ENCODE measurements around the gene AQP12A. TPM values are rescaled to one million over a fixed set of nuclear protein-coding genes. Genes with fewer than 3 reads are reported as not detected.

The AQP12A gene
- total and polyA plus RNA-seq, 2 donors (not counting 1 experiment from before 2014, with no cell fraction given): not detected

DNA sequence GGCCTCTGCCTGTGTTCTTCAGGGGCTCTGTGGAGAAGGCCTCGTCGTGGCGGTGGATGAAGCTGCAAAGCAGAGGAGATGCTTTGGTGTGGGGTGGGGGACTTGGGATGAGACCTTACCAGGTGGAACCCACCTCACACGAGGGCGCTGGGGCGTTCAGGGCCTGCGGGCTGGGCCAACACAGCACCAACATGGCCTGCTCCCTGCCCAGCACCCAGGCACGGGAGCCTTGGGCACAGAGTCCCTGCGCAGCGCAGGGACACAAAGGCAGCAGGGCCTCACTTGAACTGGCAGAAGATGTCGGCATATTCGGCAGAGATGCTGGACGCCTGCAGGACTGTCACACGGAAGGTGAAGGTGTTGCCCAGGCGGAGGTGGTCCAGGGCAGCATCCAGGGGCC is 53.8 kb downstream of the AQP12A start:
- H3K36me3 ChIP-seq (replicated peaks in 1 of 2; ENCODE audit: control extremely low read depth in 1 of 2, control insufficient read depth in 1 of 2, extremely low read depth in 1 of 2, insufficient read depth in 2 of 2, low read length in 1 of 2): no peaks in the 10 kb centered on the region
- ATAC-seq (ENCODE audit: low read depth): no peak
- no peaks in the 10 kb centered on the region for H3K27me3 ChIP-seq (replicated peaks in 1 of 4; ENCODE audit: control extremely low read depth in 1 of 4, control insufficient read depth in 3 of 4, insufficient read depth in 4 of 4, low read length in 3 of 4)
- H3K27ac ChIP-seq (ENCODE audit: low read length in 2 of 2): no peak overlapping the region
- Mint-ChIP-seq H3K27ac (no peak overlapping the region), H3K27me3 (no peaks in the 10 kb centered on the region), H3K4me3 (no peak overlapping the region), H3K9me3 (ENCODE audit: insufficient read depth) (no peaks in the 10 kb centered on the region), H3K4me1 (no peaks in the 10 kb centered on the region)
- WGBS (ENCODE audit: insufficient coverage): 92% methylated on average over 15 of the region's 15 CpGs
- intact Hi-C loops (cut with micrococcal nuclease): no loop called here
- no peaks in the 10 kb centered on the region for H3K4me1 ChIP-seq (ENCODE audit: control insufficient read depth in 2 of 2, insufficient read depth in 2 of 2, low read length in 2 of 2)
- no peaks in the 10 kb centered on the region for H3K9me3 ChIP-seq (ENCODE audit: control extremely low read depth in 1 of 3, control insufficient read depth in 2 of 3, insufficient read depth in 1 of 3, low read length in 2 of 3)
- H3K4me3 ChIP-seq (ENCODE audit: control extremely low read depth in 1 of 5, extremely low read depth in 1 of 5, insufficient read depth in 1 of 5, low read depth in 2 of 5, low read length in 4 of 5): no peak overlapping the region
- H3K79me2 ChIP-seq (ENCODE audit: control insufficient read depth, insufficient read depth, low read length): no peaks in the 10 kb centered on the region
- no peak overlapping the region for H3K9ac ChIP-seq (ENCODE audit: low read length)
- TF ChIP-seq, protein P1, sequence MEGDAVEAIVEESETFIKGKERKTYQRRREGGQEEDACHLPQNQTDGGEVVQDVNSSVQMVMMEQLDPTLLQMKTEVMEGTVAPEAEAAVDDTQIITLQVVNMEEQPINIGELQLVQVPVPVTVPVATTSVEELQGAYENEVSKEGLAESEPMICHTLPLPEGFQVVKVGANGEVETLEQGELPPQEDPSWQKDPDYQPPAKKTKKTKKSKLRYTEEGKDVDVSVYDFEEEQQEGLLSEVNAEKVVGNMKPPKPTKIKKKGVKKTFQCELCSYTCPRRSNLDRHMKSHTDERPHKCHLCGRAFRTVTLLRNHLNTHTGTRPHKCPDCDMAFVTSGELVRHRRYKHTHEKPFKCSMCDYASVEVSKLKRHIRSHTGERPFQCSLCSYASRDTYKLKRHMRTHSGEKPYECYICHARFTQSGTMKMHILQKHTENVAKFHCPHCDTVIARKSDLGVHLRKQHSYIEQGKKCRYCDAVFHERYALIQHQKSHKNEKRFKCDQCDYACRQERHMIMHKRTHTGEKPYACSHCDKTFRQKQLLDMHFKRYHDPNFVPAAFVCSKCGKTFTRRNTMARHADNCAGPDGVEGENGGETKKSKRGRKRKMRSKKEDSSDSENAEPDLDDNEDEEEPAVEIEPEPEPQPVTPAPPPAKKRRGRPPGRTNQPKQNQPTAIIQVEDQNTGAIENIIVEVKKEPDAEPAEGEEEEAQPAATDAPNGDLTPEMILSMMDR (IDR thresholded peaks at IDR 0.05): no peak
- TF ChIP-seq EZH2 (IDR thresholded peaks at IDR 0.05; ENCODE audit: borderline replicate concordance, insufficient read depth, low read depth, low read length, poor library complexity, severe bottlenecking): no peak
- ChIA-PET POLR2A (no interaction called here), CTCF (no interaction called here)
- DNase-seq: no peak
- no peak overlapping the region for H3K4me2 ChIP-seq (replicated peaks; ENCODE audit: low read depth, low read length, poor library complexity, severe bottlenecking)
- H2AFZ ChIP-seq (ENCODE audit: insufficient read depth, low read depth, low read length, poor library complexity, severe bottlenecking): no peak overlapping the region
- no peaks in the 10 kb centered on the region for H4K20me1 ChIP-seq (ENCODE audit: control insufficient read depth, insufficient read depth, low read length, poor library complexity, severe bottlenecking)

DNA sequence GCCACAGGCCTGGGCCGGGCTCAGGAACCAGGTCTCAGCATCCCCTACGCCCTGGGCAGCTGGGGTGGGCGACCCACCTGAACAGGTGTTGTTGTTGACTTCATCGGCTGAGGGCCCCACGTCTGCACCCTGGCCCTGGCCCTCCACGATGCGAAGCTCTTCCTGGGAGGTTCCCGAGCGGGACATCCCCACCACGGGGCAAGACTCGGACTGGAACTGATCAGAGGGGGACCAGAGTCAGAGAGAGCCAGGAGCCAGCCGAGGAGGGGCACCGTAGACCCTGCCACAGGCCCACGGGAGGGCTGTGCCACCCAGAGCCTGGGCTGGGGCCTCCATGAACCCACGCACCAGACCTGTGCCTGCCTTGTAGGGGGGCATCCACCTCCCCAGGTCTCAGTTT is 54.3 kb downstream of the AQP12A start:
- no peak overlapping the region for H3K9ac ChIP-seq (ENCODE audit: low read length)
- H4K20me1 ChIP-seq (ENCODE audit: control insufficient read depth, insufficient read depth, low read length, poor library complexity, severe bottlenecking): no peaks in the 10 kb centered on the region
- no peak overlapping the region for H3K4me3 ChIP-seq (ENCODE audit: control extremely low read depth in 1 of 5, extremely low read depth in 1 of 5, insufficient read depth in 1 of 5, low read depth in 2 of 5, low read length in 4 of 5)
- Mint-ChIP-seq H3K27ac (no peak overlapping the region), H3K27me3 (no peaks in the 10 kb centered on the region), H3K9me3 (ENCODE audit: insufficient read depth) (no peaks in the 10 kb centered on the region), H3K4me3 (no peak overlapping the region), H3K4me1 (no peaks in the 10 kb centered on the region)
- no peaks in the 10 kb centered on the region for H3K4me1 ChIP-seq (ENCODE audit: control insufficient read depth in 2 of 2, insufficient read depth in 2 of 2, low read length in 2 of 2)
- TF ChIP-seq, protein P1 (IDR thresholded peaks at IDR 0.05): no peak
- TF ChIP-seq EZH2 (IDR thresholded peaks at IDR 0.05; ENCODE audit: borderline replicate concordance, insufficient read depth, low read depth, low read length, poor library complexity, severe bottlenecking): no peak
- intact Hi-C loops (cut with micrococcal nuclease): no loop called here
- H3K27ac ChIP-seq (ENCODE audit: low read length in 2 of 2): no peak overlapping the region
- 89% methylated on average over 15 of the region's 15 CpGs for WGBS (ENCODE audit: insufficient coverage)
- DNase-seq (no peak), ATAC-seq (ENCODE audit: low read depth) (no peak)
- ChIA-PET POLR2A (no interaction called here), CTCF (no interaction called here)
- H2AFZ ChIP-seq (ENCODE audit: insufficient read depth, low read depth, low read length, poor library complexity, severe bottlenecking): no peak overlapping the region
- H3K4me2 ChIP-seq (replicated peaks; ENCODE audit: low read depth, low read length, poor library complexity, severe bottlenecking): no peak overlapping the region
- no peaks in the 10 kb centered on the region for H3K9me3 ChIP-seq (ENCODE audit: control extremely low read depth in 1 of 3, control insufficient read depth in 2 of 3, insufficient read depth in 1 of 3, low read length in 2 of 3)
- no peaks in the 10 kb centered on the region for H3K27me3 ChIP-seq (replicated peaks in 1 of 4; ENCODE audit: control extremely low read depth in 1 of 4, control insufficient read depth in 3 of 4, insufficient read depth in 4 of 4, low read length in 3 of 4)
- H3K36me3 ChIP-seq (replicated peaks in 1 of 2; ENCODE audit: control extremely low read depth in 1 of 2, control insufficient read depth in 1 of 2, extremely low read depth in 1 of 2, insufficient read depth in 2 of 2, low read length in 1 of 2): no peaks in the 10 kb centered on the region
- no peaks in the 10 kb centered on the region for H3K79me2 ChIP-seq (ENCODE audit: control insufficient read depth, insufficient read depth, low read length)
